Breast epithelium (tissue), 4 donors: ENCODE measurements around the gene PCSK7. TPM values are rescaled to one million over a fixed set of nuclear protein-coding genes. Genes with fewer than 3 reads are reported as not detected.

Source experiments
- DNase-seq, 2 donors: peaks; one replicate each; pipeline ENCODE4 v3.0.0-alpha.2; 2019; ENCODE audit warnings: low spot score in 2 of 2
- H3K27ac ChIP-seq, 2 donors: fragments of 200-600 bp; sonication (generic) in 1 of 2; one replicate each; pipeline ENCODE4 v1.5.1; 2016 to 2019; ENCODE audit warnings: mild to moderate bottlenecking in 1 of 2
- H3K27me3 ChIP-seq, 2 donors: fragments of 200-600 bp; sonication (generic) in 1 of 2; one replicate each; pipeline versions ENCODE4 v1.5.1 to v1.6.0; 2017 to 2019; ENCODE audit warnings: control low read depth in 1 of 2, mild to moderate bottlenecking in 1 of 2
- H3K36me3 ChIP-seq: fragments of 200-600 bp; one replicate; pipeline ENCODE4 v1.5.1; 2019
- H3K4me1 ChIP-seq, 2 donors: fragments of 200-600 bp; sonication (generic); one replicate each; pipeline ENCODE4 v1.5.1; 2016 to 2019; ENCODE audit warnings: control low read depth in 1 of 2
- H3K4me3 ChIP-seq, 3 donors: fragments of 200-600 bp; sonication (generic); 1 replicate in 2 of 3; 2 replicates in 1 of 3; pipeline ENCODE4 v1.5.1; 2016 to 2019; ENCODE audit warnings: mild to moderate bottlenecking in 3 of 3, moderate library complexity in 2 of 3
- H3K9me3 ChIP-seq, 2 donors: fragments of 200-600 bp; sonication (generic) in 1 of 2; one replicate each; pipeline ENCODE4 v1.5.1; 2016 to 2019; ENCODE audit warnings: control low read depth in 1 of 2
- POLR2A ChIP-seq: fragments of 450-650 bp; IDR thresholded peaks from one replicate; pipeline ENCODE4 v1.6.1; 2016; ENCODE audit warnings: antibody characterized with exemption, mild to moderate bottlenecking, moderate library complexity
- POLR2AphosphoS5 ChIP-seq, 3 donors: sonication (generic); formaldehyde crosslinking; IDR thresholded peaks; one replicate each; pipeline ENCODE4 v1.6.1; 2017; ENCODE audit warnings: antibody characterized with exemption in 3 of 3
- intact Hi-C: fragments of 100-400 bp; cut with DNase I; formaldehyde crosslinking; loops from one replicate; pipeline ENCODE4 v1.15.1; 2023; ENCODE audit warnings: low total_unique reads
- total RNA-seq, 3 donors: library from RNA; depleted of rRNA; stranded (reverse); fragments of >200 nt; gene quantifications; one replicate each; pipeline ENCODE4 v1.1.0, GENCODE V29; 2016
- TF ChIP-seq, protein P1 (sequence below), 3 donors: fragments of 450-650 bp; IDR thresholded peaks; one replicate each; pipeline ENCODE4 v1.5.1; 2016 to 2017; ENCODE audit warnings: antibody characterized with exemption in 3 of 3, mild to moderate bottlenecking in 3 of 3, moderate library complexity in 3 of 3

Gene PCSK7
- total RNA-seq, 3 donors from 2014 or later = 43.2 to 51.5 (median 44.2) TPM

DNA sequence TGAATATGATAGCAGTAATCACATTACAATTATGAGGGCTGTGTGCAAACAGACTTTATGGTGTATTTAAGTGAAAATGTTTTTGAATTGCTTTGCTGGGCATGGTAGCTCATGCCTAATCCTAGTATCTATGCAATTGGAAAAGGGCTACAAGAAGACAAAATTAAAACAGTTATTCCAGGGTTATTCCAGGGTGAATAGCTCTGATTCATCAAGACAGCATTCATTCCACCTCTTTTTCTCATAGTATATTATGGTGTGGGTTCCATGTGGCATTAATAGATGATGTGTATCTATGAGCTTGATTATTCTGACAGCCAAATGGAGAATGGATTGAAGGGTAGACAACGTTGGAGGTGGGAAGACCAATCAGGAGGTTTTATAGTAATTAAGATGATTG, 65.4 kb downstream of the PCSK7 start:
- no peaks in the 10 kb centered on the region for H3K9me3 ChIP-seq
- no peak overlapping the region for H3K4me3 ChIP-seq
- H3K27me3 ChIP-seq = no peaks in the 10 kb centered on the region
- no peaks in the 10 kb centered on the region for H3K4me1 ChIP-seq
- TF ChIP-seq POLR2A (no peak), POLR2AphosphoS5 (IDR thresholded peaks at IDR 0.05) (no peak)
- TF ChIP-seq, protein P1, sequence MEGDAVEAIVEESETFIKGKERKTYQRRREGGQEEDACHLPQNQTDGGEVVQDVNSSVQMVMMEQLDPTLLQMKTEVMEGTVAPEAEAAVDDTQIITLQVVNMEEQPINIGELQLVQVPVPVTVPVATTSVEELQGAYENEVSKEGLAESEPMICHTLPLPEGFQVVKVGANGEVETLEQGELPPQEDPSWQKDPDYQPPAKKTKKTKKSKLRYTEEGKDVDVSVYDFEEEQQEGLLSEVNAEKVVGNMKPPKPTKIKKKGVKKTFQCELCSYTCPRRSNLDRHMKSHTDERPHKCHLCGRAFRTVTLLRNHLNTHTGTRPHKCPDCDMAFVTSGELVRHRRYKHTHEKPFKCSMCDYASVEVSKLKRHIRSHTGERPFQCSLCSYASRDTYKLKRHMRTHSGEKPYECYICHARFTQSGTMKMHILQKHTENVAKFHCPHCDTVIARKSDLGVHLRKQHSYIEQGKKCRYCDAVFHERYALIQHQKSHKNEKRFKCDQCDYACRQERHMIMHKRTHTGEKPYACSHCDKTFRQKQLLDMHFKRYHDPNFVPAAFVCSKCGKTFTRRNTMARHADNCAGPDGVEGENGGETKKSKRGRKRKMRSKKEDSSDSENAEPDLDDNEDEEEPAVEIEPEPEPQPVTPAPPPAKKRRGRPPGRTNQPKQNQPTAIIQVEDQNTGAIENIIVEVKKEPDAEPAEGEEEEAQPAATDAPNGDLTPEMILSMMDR (IDR thresholded peaks at IDR 0.05) = no peak
- DNase-seq = no peak
- no peaks in the 10 kb centered on the region for H3K36me3 ChIP-seq
- intact Hi-C loops = no loop called here
- H3K27ac ChIP-seq = no peak overlapping the region

- intact Hi-C loops = no loop called here
- no peak for DNase-seq
- H3K27me3 ChIP-seq = no peaks in the 10 kb centered on the region
These were observed 71.0 kb downstream of the PCSK7 start for GRCh38 chr11:117160826-117161225.

GRCh38 chr11:117159892-117160291, 72.0 kb downstream of the PCSK7 start:
- H3K4me3 ChIP-seq = no peak overlapping the region
- DNase-seq = no peak
- H3K27ac ChIP-seq = no peak overlapping the region
- H3K9me3 ChIP-seq = no peaks in the 10 kb centered on the region
- H3K36me3 ChIP-seq = peaks cover 3% of the 10 kb centered on the region
- TF ChIP-seq, protein P1 (IDR thresholded peaks at IDR 0.05) = no peak
- TF ChIP-seq POLR2A = no peak
- TF ChIP-seq POLR2AphosphoS5 (IDR thresholded peaks at IDR 0.05) = no peak
- H3K4me1 ChIP-seq = no peaks in the 10 kb centered on the region
- intact Hi-C loops = no loop called here
- H3K27me3 ChIP-seq = no peaks in the 10 kb centered on the region

More at GRCh38 chr11:117160826-117161225, 71.0 kb downstream of the PCSK7 start:
- no peak overlapping the region for H3K27ac ChIP-seq
- no peaks in the 10 kb centered on the region for H3K9me3 ChIP-seq
- H3K4me1 ChIP-seq = no peaks in the 10 kb centered on the region
- H3K4me3 ChIP-seq = no peak overlapping the region
- H3K36me3 ChIP-seq = peaks cover 3% of the 10 kb centered on the region
- TF ChIP-seq POLR2A (no peak), POLR2AphosphoS5 (IDR thresholded peaks at IDR 0.05) (no peak)
- TF ChIP-seq, protein P1 (IDR thresholded peaks at IDR 0.05) = no peak

DNA sequence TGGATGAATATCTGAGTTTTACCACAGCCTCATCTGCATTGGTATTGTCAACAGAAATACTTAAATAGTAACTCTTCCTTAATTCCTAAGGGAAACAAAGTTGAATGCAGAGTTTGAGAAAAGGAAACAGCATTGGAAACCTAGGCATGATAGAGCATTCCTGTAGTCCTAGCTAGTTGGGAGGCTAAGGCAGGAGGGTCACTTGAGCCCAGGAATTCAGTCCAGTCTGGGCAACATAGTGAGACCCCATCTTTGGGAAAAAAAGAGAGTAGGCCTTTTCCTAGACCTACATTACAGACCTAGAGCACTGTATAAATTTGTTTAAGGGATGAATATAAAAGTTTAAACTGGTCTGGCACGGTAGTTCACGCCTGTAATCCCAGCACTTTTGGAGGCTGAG, 74.4 kb downstream of the PCSK7 start:
- TF ChIP-seq POLR2AphosphoS5 (IDR thresholded peaks at IDR 0.05) (no peak), POLR2A (no peak)
- TF ChIP-seq, protein P1 (IDR thresholded peaks at IDR 0.05) = no peak
- no peak overlapping the region for H3K27ac ChIP-seq
- intact Hi-C loops = no loop called here

DNA sequence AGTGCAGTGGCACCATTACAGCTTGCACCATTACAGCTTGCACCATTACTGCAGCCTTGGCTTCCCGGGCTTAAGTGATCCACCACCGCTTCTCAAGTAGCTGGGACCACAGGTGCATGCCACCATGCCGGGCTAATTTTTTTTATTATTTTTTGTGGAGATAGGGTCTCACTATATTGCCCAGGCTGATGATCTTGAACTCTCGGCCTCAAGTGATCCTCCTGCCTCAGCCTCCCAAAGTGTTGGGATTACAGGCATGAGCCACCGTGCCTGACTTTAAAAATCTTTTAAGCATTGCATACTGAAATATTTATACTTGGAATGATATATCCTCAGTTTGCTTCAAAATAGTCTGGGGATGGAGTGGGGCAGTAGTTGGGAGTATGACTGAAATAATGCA, 77.4 kb downstream of the PCSK7 start:
- TF ChIP-seq POLR2AphosphoS5 (IDR thresholded peaks at IDR 0.05) (no peak), POLR2A (no peak)
- TF ChIP-seq, protein P1 (IDR thresholded peaks at IDR 0.05) = no peak
- no peaks in the 10 kb centered on the region for H3K4me1 ChIP-seq
- H3K9me3 ChIP-seq = no peaks in the 10 kb centered on the region
- peaks cover 3% of the 10 kb centered on the region for H3K36me3 ChIP-seq
- no peak overlapping the region for H3K4me3 ChIP-seq
- no peak for DNase-seq
- no peaks in the 10 kb centered on the region for H3K27me3 ChIP-seq
- H3K27ac ChIP-seq = no peak overlapping the region
- intact Hi-C loops = no loop called here

More for the DNA sequence above, 74.4 kb downstream of the PCSK7 start:
- peaks cover 3% of the 10 kb centered on the region for H3K36me3 ChIP-seq
- no peaks in the 10 kb centered on the region for H3K9me3 ChIP-seq
- H3K27me3 ChIP-seq = no peaks in the 10 kb centered on the region
- no peak overlapping the region for H3K4me3 ChIP-seq
- H3K4me1 ChIP-seq = no peaks in the 10 kb centered on the region
- DNase-seq = no peak

Other genes starting within 250 kb of the PCSK7 start
- gene SIK3, start 133.6 kb downstream of the PCSK7 start, total RNA-seq = 100 to 1,000 TPM in 1 of 3 donors, 10 to 100 TPM in 2; 26.9 to 110 (median 57.0) TPM
- gene PAFAH1B2, start 87.8 kb downstream of the PCSK7 start, total RNA-seq = 10 to 100 TPM; 76.8 to 92.2 (median 86.2) TPM
- gene SIDT2, start 53.3 kb downstream of the PCSK7 start, total RNA-seq = 10 to 100 TPM; 45.2 to 86.7 (median 49.5) TPM
- gene TAGLN, start 32.7 kb downstream of the PCSK7 start, total RNA-seq = 1,000 to 10,000 TPM in 2 of 3 donors, 100 to 1,000 TPM in 1; 602 to 1,663 (median 1,380) TPM
- gene RNF214, start 598 bp upstream of the PCSK7 start, total RNA-seq = 10 to 100 TPM; 12.3 to 13.3 (median 12.5) TPM
- gene BACE1-AS, start 59.3 kb upstream of the PCSK7 start, total RNA-seq = 1 to 10 TPM; 5.9 to 8.9 (median 6.6) TPM
- gene BACE1, start 84.2 kb upstream of the PCSK7 start, total RNA-seq = 10 to 100 TPM; 17.4 to 26.9 (median 17.9) TPM
- 10 to 100 TPM; 14.9 to 32.6 (median 20.3) TPM for gene CEP164, start 95.8 kb upstream of the PCSK7 start, total RNA-seq